Osteoblast (primary cell): ENCODE measurements around the gene SYT9. TPM values are rescaled to one million over a fixed set of nuclear protein-coding genes. Genes with fewer than 3 reads are reported as not detected.

Experiments
- DNase-seq: peaks from one replicate; pipeline ENCODE4 v3.0.0; 2011; ENCODE audit warnings: low spot score, mixed read lengths; ENCODE audit not compliant: insufficient read length; ENCODE audit errors: missing footprints
- H2AFZ ChIP-seq: 2 replicates; pipeline ENCODE4 v1.6.0; 2011; ENCODE audit warnings: mild to moderate bottlenecking, low read length
- H3K27ac ChIP-seq: 2 replicates; pipeline ENCODE4 v1.5.1; 2011; ENCODE audit warnings: mild to moderate bottlenecking, low read depth, low read length, moderate library complexity
- H3K27me3 ChIP-seq: 2 replicates; pipeline ENCODE4 v1.6.0; 2012; ENCODE audit warnings: mild to moderate bottlenecking, control low read depth, inconsistent platforms, low read length, moderate library complexity; ENCODE audit not compliant: insufficient read depth
- H3K36me3 ChIP-seq: 2 replicates; pipeline ENCODE4 v1.5.1; 2011; ENCODE audit warnings: mild to moderate bottlenecking, low read length, control low read depth, moderate library complexity; ENCODE audit not compliant: insufficient read depth
- H3K4me1 ChIP-seq: 2 replicates; pipeline ENCODE4 v1.5.1; 2011; ENCODE audit warnings: mild to moderate bottlenecking, low read length, control low read depth, moderate library complexity; ENCODE audit not compliant: insufficient read depth
- H3K4me2 ChIP-seq: 2 replicates; pipeline ENCODE4 v1.6.0; 2011; ENCODE audit warnings: mild to moderate bottlenecking, low read length; ENCODE audit not compliant: insufficient read depth
- H3K4me3 ChIP-seq: fragments of 200-600 bp; sonication (generic); 3 replicates; pipeline ENCODE4 v1.5.1; 2012; ENCODE audit warnings: mild to moderate bottlenecking, low read length, inconsistent platforms; ENCODE audit not compliant: insufficient read depth
- H3K79me2 ChIP-seq: 2 replicates; pipeline ENCODE4 v1.6.0; 2012; ENCODE audit warnings: mild to moderate bottlenecking, low read length, control low read depth, inconsistent platforms; ENCODE audit not compliant: insufficient read depth
- H3K9me3 ChIP-seq: 2 replicates; pipeline ENCODE4 v1.5.1; 2011; ENCODE audit warnings: low read depth, low read length, control low read depth
- H4K20me1 ChIP-seq: 2 replicates; pipeline ENCODE4 v1.6.0; 2012; ENCODE audit warnings: mild to moderate bottlenecking, low read length, control low read depth; ENCODE audit not compliant: insufficient read depth
- CTCF ChIP-seq: IDR thresholded peaks from 2 replicates; pipeline ENCODE4 v1.5.1; 2011; ENCODE audit warnings: mild to moderate bottlenecking, low read depth, low read length, moderate library complexity; ENCODE audit errors: extremely low read depth
- total RNA-seq: library from RNA; depleted of rRNA; stranded (reverse); fragments of >200 nt; gene quantifications from 2 replicates; pipeline ENCODE4 v1.2.3, GENCODE V29; 2012

SYT9 gene
- total RNA-seq, 1 donor, result not detected

- no peak for TF ChIP-seq CTCF
- no peak for DNase-seq
- Histone ChIP-seq H3K27ac (no peak overlapping the region), H3K79me2 (no peaks in the 10 kb centered on the region), H3K9me3 (no peaks in the 10 kb centered on the region), H3K36me3 (no peaks in the 10 kb centered on the region), H2AFZ (no peak overlapping the region), H3K4me3 (no peak overlapping the region), H3K27me3 (no peaks in the 10 kb centered on the region), H4K20me1 (no peaks in the 10 kb centered on the region), H3K4me2 (no peak overlapping the region), H3K4me1 (peaks cover 10% of the 10 kb centered on the region)
Measured at GRCh38 chr11:7488681-7489080, 237.0 kb downstream of the SYT9 start.

GRCh38 chr11:7489376-7489775, 237.7 kb downstream of the SYT9 start:
- H3K36me3 ChIP-seq, result no peaks in the 10 kb centered on the region

GRCh38 chr11:7490054-7490453, 238.3 kb downstream of the SYT9 start:
- TF ChIP-seq CTCF, result no peak
- no peak overlapping the region for H3K4me3 ChIP-seq
- H4K20me1 ChIP-seq, result no peaks in the 10 kb centered on the region
- no peaks in the 10 kb centered on the region for H3K9me3 ChIP-seq
- peak overlapping the region; percentile 31 for H2AFZ ChIP-seq
- no peaks in the 10 kb centered on the region for H3K36me3 ChIP-seq
- no peaks in the 10 kb centered on the region for H3K79me2 ChIP-seq
- peak; percentile 77 for DNase-seq
- no peaks in the 10 kb centered on the region for H3K27me3 ChIP-seq
- peaks cover 10% of the 10 kb centered on the region for H3K4me1 ChIP-seq
- no peak overlapping the region for H3K27ac ChIP-seq
- H3K4me2 ChIP-seq, result no peak overlapping the region

More at GRCh38 chr11:7489376-7489775, 237.7 kb downstream of the SYT9 start:
- H3K27me3 ChIP-seq, result no peaks in the 10 kb centered on the region
- no peak overlapping the region for H2AFZ ChIP-seq
- peaks cover 10% of the 10 kb centered on the region for H3K4me1 ChIP-seq
- H3K9me3 ChIP-seq, result no peaks in the 10 kb centered on the region
- no peak for TF ChIP-seq CTCF
- H3K4me2 ChIP-seq, result no peak overlapping the region
- no peaks in the 10 kb centered on the region for H3K79me2 ChIP-seq
- DNase-seq, result no peak
- H3K27ac ChIP-seq, result no peak overlapping the region
- H4K20me1 ChIP-seq, result no peaks in the 10 kb centered on the region
- no peak overlapping the region for H3K4me3 ChIP-seq

GRCh38 chr11:7490535-7490934, 238.8 kb downstream of the SYT9 start:
- Histone ChIP-seq H3K4me3 (no peak overlapping the region), H3K27me3 (no peaks in the 10 kb centered on the region), H3K4me1 (peaks cover 10% of the 10 kb centered on the region), H4K20me1 (no peaks in the 10 kb centered on the region), H3K4me2 (no peak overlapping the region), H3K79me2 (no peaks in the 10 kb centered on the region), H3K36me3 (no peaks in the 10 kb centered on the region), H3K9me3 (no peaks in the 10 kb centered on the region), H3K27ac (no peak overlapping the region), H2AFZ (peak overlapping the region; percentile 31)
- no peak for DNase-seq
- TF ChIP-seq CTCF, result no peak
